GM18517 (cell line): ENCODE results near the gene CDK5RAP3.
"Not testable (repeated sequence)": the region's sequence is repeated elsewhere in the genome, so short reads cannot be mapped to it uniquely, and the experiment has no call there.

Experiments used
- ATAC-seq: cut with Tn5 transposase; IDR thresholded peaks from one replicate; pipeline ENCODE4 v1.9.1; 2021; ENCODE audit warnings: mild to moderate bottlenecking, moderate library complexity; ENCODE audit not compliant: unreplicated experiment

The CDK5RAP3 gene

GRCh38 chr17:47970725-47971499 is at the start of gene CDK5RAP3:
Gene CDK5RAP3 (plus strand): TSS chr17:47971113. CDS start chr17:47971147, 34 bp downstream.
- ATAC-seq, result peak; percentile 94

- no peak for ATAC-seq
Observed at GRCh38 chr17:47924785-47925677, 45.9 kb upstream of the CDK5RAP3 start.

- no peak for ATAC-seq
Observed at GRCh38 chr17:47925678-47925988, 45.3 kb upstream of the CDK5RAP3 start.

GRCh38 chr17:47927821-47928400 is 43.0 kb upstream of the CDK5RAP3 start:
- no peak for ATAC-seq

- no peak for ATAC-seq
Observed at GRCh38 chr17:47928415-47928814, 42.5 kb upstream of the CDK5RAP3 start.

GRCh38 chr17:47929218-47930000 is 41.5 kb upstream of the CDK5RAP3 start:
- no peak for ATAC-seq

- no peak for ATAC-seq
Observed at GRCh38 chr17:47931848-47932247, 39.1 kb upstream of the CDK5RAP3 start.

- no peak for ATAC-seq
Observed at GRCh38 chr17:47934856-47935255, 36.1 kb upstream of the CDK5RAP3 start.

GRCh38 chr17:47935468-47935867 is 35.4 kb upstream of the CDK5RAP3 start:
- not testable (repeated sequence) for ATAC-seq

GRCh38 chr17:47935961-47936360 is 35.0 kb upstream of the CDK5RAP3 start:
- ATAC-seq, result no peak

- ATAC-seq, result no peak
Observed at GRCh38 chr17:47937941-47938340, 33.0 kb upstream of the CDK5RAP3 start.

GRCh38 chr17:47941246-47942095 is 29.4 kb upstream of the CDK5RAP3 start, which contains the start of gene PNPO:
Gene PNPO (plus strand): TSS chr17:47941571. CDS start chr17:47941676, 105 bp downstream.
- peak; percentile 92 for ATAC-seq

- no peak for ATAC-seq
Observed at GRCh38 chr17:47942096-47942510, 28.8 kb upstream of the CDK5RAP3 start.

- no peak for ATAC-seq
Observed at GRCh38 chr17:47942568-47942967, 28.3 kb upstream of the CDK5RAP3 start.

GRCh38 chr17:47945080-47945479 is 25.8 kb upstream of the CDK5RAP3 start:
- ATAC-seq, result no peak

- ATAC-seq, result no peak
Observed at GRCh38 chr17:47945529-47946508, 25.1 kb upstream of the CDK5RAP3 start.

GRCh38 chr17:47946516-47946915 is 24.4 kb upstream of the CDK5RAP3 start:
- no peak for ATAC-seq

GRCh38 chr17:47946929-47947397 is 23.9 kb upstream of the CDK5RAP3 start:
- ATAC-seq, result peak; percentile 57
